OCI-LY1 (cell line): ENCODE measurements around the gene ARMC9.

Experiments used
- CTCF ChIP-seq: fragments of 200-600 bp; sonication (generic), shearing (Covaris generic); IDR thresholded peaks from 2 replicates; pipeline ENCODE4 v1.5.1; 2017; ENCODE audit warnings: mild to moderate bottlenecking, antibody characterized with exemption, low read length, moderate library complexity, mixed read lengths
- EZH2 ChIP-seq: fragments of 200-600 bp; sonication (generic), shearing (Covaris generic); IDR thresholded peaks from 2 replicates; pipeline ENCODE4 v1.8.0; 2017; ENCODE audit warnings: borderline replicate concordance, mixed run types, mild to moderate bottlenecking, antibody characterized with exemption, low read length, moderate library complexity, mixed read lengths

- TF ChIP-seq CTCF (no peak), EZH2 (no peak)
Observed at GRCh38 chr2:231331533-231331932, 133.1 kb downstream of the ARMC9 start.
